ENCODE data around the gene ANKRD33. TPM values are rescaled to one million over a fixed set of nuclear protein-coding genes. Genes with fewer than 3 reads are reported as not detected.

Gene ANKRD33
- total and polyA plus RNA-seq, 2 experiments from 2014 or later = 0.27 to 1.7 TPM

- Mint-ChIP-seq H3K4me3 (no peak overlapping the region), H3K4me1 (peaks cover 19% of the 10 kb centered on the region), H3K27me3 (ENCODE audit: insufficient read depth, low read depth, poor library complexity) (peaks cover 8% of the 10 kb centered on the region), H3K27ac (no peak overlapping the region), H3K36me3 (ENCODE audit: low read depth) (no peaks in the 10 kb centered on the region), H3K9me3 (no peaks in the 10 kb centered on the region)
- H3F3A ChIP-seq (replicated peaks; ENCODE audit: low read depth) = no peaks in the 10 kb centered on the region
- no peak overlapping the region for H3K4me3 ChIP-seq
- no peaks in the 10 kb centered on the region for H3K79me2 ChIP-seq (replicated peaks; ENCODE audit: insufficient read depth)
- H3K4me2 ChIP-seq = no peak overlapping the region
- no peak overlapping the region for H2AFZ ChIP-seq
- H3K27ac ChIP-seq (ENCODE audit: low read depth) = no peak overlapping the region
- no peaks in the 10 kb centered on the region for H4K20me1 ChIP-seq (replicated peaks; ENCODE audit: insufficient read depth)
- DNase-seq (ENCODE audit: low spot score) = no peak
- H3K27me3 ChIP-seq (ENCODE audit: insufficient read depth) = peaks cover 14% of the 10 kb centered on the region
- TF ChIP-seq ZNF462 (CRISPR knock-in tag; IDR thresholded peaks at IDR 0.05) (no peak), REST (IDR thresholded peaks at IDR 0.05; ENCODE audit: unreplicated experiment) (no peak), POLR2AphosphoS5 (IDR thresholded peaks at IDR 0.05; ENCODE audit: low read depth) (no peak), ZNF331 (CRISPR knock-in tag; IDR thresholded peaks at IDR 0.05; ENCODE audit: low read depth) (no peak), CREB1 (CRISPR knock-in tag; IDR thresholded peaks at IDR 0.05; ENCODE audit: low read depth) (no peak), EZH2 (IDR thresholded peaks at IDR 0.05; ENCODE audit: low read depth, unreplicated experiment) (no peak), JUNB (IDR thresholded peaks at IDR 0.05; ENCODE audit: unreplicated experiment) (no peak), STAT1 (IDR thresholded peaks at IDR 0.05; ENCODE audit: unreplicated experiment) (no peak), ZNF114 (CRISPR knock-in tag; IDR thresholded peaks at IDR 0.05) (no peak)
- H3K4me1 ChIP-seq (ENCODE audit: insufficient read depth) = peaks cover 7% of the 10 kb centered on the region; the same call in 1 of the 2 replicates
- no peaks in the 10 kb centered on the region for H3K9me2 ChIP-seq (ENCODE audit: insufficient read depth)
- no peaks in the 10 kb centered on the region; the same call in 1 of the 2 replicates for H3K36me3 ChIP-seq (ENCODE audit: insufficient read depth)
- ATAC-seq = no peak
Measured at GRCh38 chr12:51926064-51926632, 38.2 kb downstream of the ANKRD33 start.
